ENCODE data around the gene LSS.

DNA sequence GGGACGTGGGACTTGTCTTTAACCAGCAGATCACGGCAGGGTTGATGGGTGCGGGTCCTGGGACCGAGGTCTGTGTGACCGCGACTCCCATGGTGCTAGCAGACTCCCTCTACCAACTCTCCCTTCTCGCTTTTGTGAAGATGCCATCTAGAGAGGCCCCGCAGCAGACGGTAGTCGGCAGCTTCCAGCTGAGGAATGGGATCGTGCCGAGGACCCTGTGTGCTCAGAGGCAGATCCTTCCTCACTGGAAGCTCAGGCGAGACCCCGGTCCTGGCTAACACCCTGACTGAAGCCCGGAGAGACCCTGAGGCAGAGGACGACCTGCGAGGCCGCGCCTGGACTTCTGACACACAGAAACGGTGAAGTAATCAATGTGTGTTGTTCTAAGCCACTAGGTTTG lies 31.8 kb downstream of the LSS start:
- TF ChIP-seq MAX (IDR thresholded peaks at IDR 0.05) = no peak
- no peak for TF ChIP-seq YY1 (IDR thresholded peaks at IDR 0.05; ENCODE audit: low read depth)
- no peak for TF ChIP-seq EP300 (IDR thresholded peaks at IDR 0.05; ENCODE audit: borderline replicate concordance)
- TF ChIP-seq TAF1 (IDR thresholded peaks at IDR 0.05; ENCODE audit: low read depth) = no peak
- TF ChIP-seq TCF12 (IDR thresholded peaks at IDR 0.05; ENCODE audit: low read depth) = no peak
